Stomach (tissue), 9 donors: ENCODE measurements around the gene CALCB. TPM values are rescaled to one million over a fixed set of nuclear protein-coding genes. Genes with fewer than 3 reads are reported as not detected.

Source experiments
- DNase-seq, 2 donors: peaks; one replicate each; pipeline versions ENCODE4 v3.0.0 to v3.0.0-alpha.2; 2013 to 2019
- H3K27ac ChIP-seq, 5 donors: fragments of 200-600 bp in 4 of 5; sonication (generic) in 4 of 5; one replicate each; pipeline ENCODE4 v1.5.1; 2013 to 2019; ENCODE audit warnings: mild to moderate bottlenecking in 1 of 5, moderate library complexity in 1 of 5
- H3K27me3 ChIP-seq, 3 donors: fragments of 200-600 bp; sonication (generic); one replicate each; pipeline ENCODE4 v1.5.1; 2017 to 2019; ENCODE audit warnings: mixed run types in 1 of 3
- H3K36me3 ChIP-seq, 4 donors: fragments of 200-600 bp; sonication (generic); 1 replicate in 3 of 4; 2 replicates in 1 of 4; pipeline ENCODE4 v1.5.1; 2016 to 2019
- H3K4me1 ChIP-seq, 4 donors: fragments of 200-600 bp; sonication (generic); one replicate each; pipeline ENCODE4 v1.5.1; 2016 to 2019
- H3K4me3 ChIP-seq, 4 donors: fragments of 200-600 bp; sonication (generic) in 3 of 4; one replicate each; pipeline ENCODE4 v1.5.1; 2016 to 2019; ENCODE audit warnings: mild to moderate bottlenecking in 1 of 4
- H3K9me3 ChIP-seq, 4 donors: fragments of 200-600 bp; sonication (generic); one replicate each; pipeline ENCODE4 v1.5.1; 2016 to 2019
- EP300 ChIP-seq: sonication (generic); formaldehyde crosslinking; IDR thresholded peaks from one replicate; pipeline ENCODE4 v1.6.1; 2017; ENCODE audit warnings: antibody characterized with exemption
- POLR2A ChIP-seq, 4 donors: fragments of 450-650 bp; IDR thresholded peaks; one replicate each; pipeline ENCODE4 v1.6.1; 2016; ENCODE audit warnings: antibody characterized with exemption in 4 of 4, control low read depth in 2 of 4, mild to moderate bottlenecking in 1 of 4, moderate library complexity in 1 of 4
- POLR2AphosphoS5 ChIP-seq, 3 donors: sonication (generic); formaldehyde crosslinking; IDR thresholded peaks; one replicate each; pipeline ENCODE4 v1.6.1; 2016; ENCODE audit warnings: antibody characterized with exemption in 3 of 3
- WGBS, 5 donors: extraction: QIAGEN DNeasy Blood & Tissue Kit in 3 of 5; methylation state at CpG; one replicate each; pipeline versions ENCODE4 v1.1.5 to v1.1.7; 2013 to 2018; 5-methylcytosine and 5-hydroxymethylcytosine counted together
- intact Hi-C: fragments of 100-400 bp; cut with DNase I; formaldehyde crosslinking; loops from one replicate; pipeline ENCODE4 v1.15.1; 2023; ENCODE audit warnings: low total_unique reads
- polyA plus RNA-seq, 3 donors: library from polyadenylated mRNA; stranded (reverse); fragments of 200-250 nt; gene quantifications; one replicate each; pipeline ENCODE4 v1.2.3, GENCODE V29; 2013
- total RNA-seq, 5 donors: library from RNA; depleted of rRNA; stranded (reverse); fragments of >200 nt; gene quantifications; one replicate each; pipeline versions ENCODE4 v1.1.0 to v1.2.3, GENCODE V29; 2014 to 2016
- TF ChIP-seq, protein P1 (sequence below), 7 experiments: fragments of 450-650 bp in 4 of 7; fragments of 200-600 bp in 3 of 7; sonication (generic) in 3 of 7; IDR thresholded peaks; one replicate each; pipeline ENCODE4 v1.5.1; 2016 to 2019; ENCODE audit warnings: antibody characterized with exemption in 7 of 7, control low read depth in 2 of 7, mild to moderate bottlenecking in 1 of 7
- donor health status: healthy with polysubstance abuse.
- donor health status: Bipolar disorder and iron deficiency.
- donor health status: healthy.

CALCB gene
- total and polyA plus RNA-seq, 8 donors, result 0.12 to 0.43 TPM; not detected in 6

GRCh38 chr11:15106201-15106965 lies 33.0 kb downstream of the CALCB start:
- WGBS, 5 donors, result 71 to 85% (median 75%) methylated on average over 8 of the region's 8 CpGs
- Histone ChIP-seq H3K4me1 (no peaks in the 10 kb centered on the region), H3K9me3 (peaks cover 0 to 5% (median 0%) of the 10 kb centered on the region in 4 donors), H3K36me3 (no peaks in the 10 kb centered on the region), H3K27me3 (no peaks in the 10 kb centered on the region), H3K4me3 (no peak overlapping the region), H3K27ac (peak overlapping the region in 1 of 5 donors; percentile 33)
- intact Hi-C loops, result no loop called here
- TF ChIP-seq EP300, result no peak
- TF ChIP-seq POLR2A (IDR thresholded peaks at IDR 0.05), result no peak
- TF ChIP-seq POLR2AphosphoS5 (IDR thresholded peaks at IDR 0.05), result no peak
- TF ChIP-seq, protein P1, sequence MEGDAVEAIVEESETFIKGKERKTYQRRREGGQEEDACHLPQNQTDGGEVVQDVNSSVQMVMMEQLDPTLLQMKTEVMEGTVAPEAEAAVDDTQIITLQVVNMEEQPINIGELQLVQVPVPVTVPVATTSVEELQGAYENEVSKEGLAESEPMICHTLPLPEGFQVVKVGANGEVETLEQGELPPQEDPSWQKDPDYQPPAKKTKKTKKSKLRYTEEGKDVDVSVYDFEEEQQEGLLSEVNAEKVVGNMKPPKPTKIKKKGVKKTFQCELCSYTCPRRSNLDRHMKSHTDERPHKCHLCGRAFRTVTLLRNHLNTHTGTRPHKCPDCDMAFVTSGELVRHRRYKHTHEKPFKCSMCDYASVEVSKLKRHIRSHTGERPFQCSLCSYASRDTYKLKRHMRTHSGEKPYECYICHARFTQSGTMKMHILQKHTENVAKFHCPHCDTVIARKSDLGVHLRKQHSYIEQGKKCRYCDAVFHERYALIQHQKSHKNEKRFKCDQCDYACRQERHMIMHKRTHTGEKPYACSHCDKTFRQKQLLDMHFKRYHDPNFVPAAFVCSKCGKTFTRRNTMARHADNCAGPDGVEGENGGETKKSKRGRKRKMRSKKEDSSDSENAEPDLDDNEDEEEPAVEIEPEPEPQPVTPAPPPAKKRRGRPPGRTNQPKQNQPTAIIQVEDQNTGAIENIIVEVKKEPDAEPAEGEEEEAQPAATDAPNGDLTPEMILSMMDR (IDR thresholded peaks at IDR 0.05), result no peak
- no peak for DNase-seq

GRCh38 chr11:15107730-15108515 lies 34.5 kb downstream of the CALCB start:
- intact Hi-C loops, result no loop called here
- TF ChIP-seq POLR2A (IDR thresholded peaks at IDR 0.05) (no peak), POLR2AphosphoS5 (IDR thresholded peaks at IDR 0.05) (no peak), EP300 (no peak)
- TF ChIP-seq, protein P1 (IDR thresholded peaks at IDR 0.05), result no peak
- Histone ChIP-seq H3K27ac (peak overlapping the region in 2 of 5 donors; percentile 33 to 41), H3K36me3 (no peaks in the 10 kb centered on the region), H3K4me1 (no peaks in the 10 kb centered on the region), H3K4me3 (no peak overlapping the region), H3K9me3 (peaks cover 0 to 5% (median 0%) of the 10 kb centered on the region in 4 donors), H3K27me3 (no peaks in the 10 kb centered on the region)
- no peak for DNase-seq
- WGBS, 5 donors, result 39 to 68% (median 50%) methylated on average over 4 of the region's 4 CpGs

DNA sequence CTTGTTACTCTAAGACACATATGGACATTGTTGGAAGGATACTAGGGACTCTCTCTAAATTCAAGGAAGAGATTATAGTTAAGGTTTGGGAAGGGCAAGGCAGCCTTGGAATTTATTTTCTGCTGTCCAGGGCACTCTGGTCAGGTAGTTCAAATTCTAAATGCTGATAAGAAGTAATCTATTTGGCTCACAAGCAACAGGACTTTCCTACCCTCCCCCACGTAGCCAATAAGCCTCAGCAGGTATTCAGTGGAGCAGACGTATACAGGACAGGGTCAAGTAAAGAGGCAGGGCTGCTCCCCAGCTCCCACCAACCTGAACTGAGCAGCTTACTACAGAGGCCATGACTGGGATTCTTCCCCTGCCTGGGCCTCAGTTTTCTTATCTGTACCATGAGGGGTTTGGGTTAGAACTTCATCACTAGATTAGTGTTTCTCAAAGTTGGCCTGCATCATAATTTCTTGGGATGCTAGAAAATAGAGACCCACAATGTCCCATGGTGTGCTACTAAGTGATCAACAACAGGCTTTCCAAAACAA lies 35.3 kb downstream of the CALCB start:
- H3K4me3 ChIP-seq, result no peak overlapping the region
- intact Hi-C loops, result no loop called here
- H3K4me1 ChIP-seq, result peaks cover 0 to 3% (median under 1%) of the 10 kb centered on the region in 4 donors
- no peaks in the 10 kb centered on the region for H3K27me3 ChIP-seq
- H3K27ac ChIP-seq, result no peak overlapping the region
- DNase-seq, result no peak
- TF ChIP-seq, protein P1 (IDR thresholded peaks at IDR 0.05), result no peak
- TF ChIP-seq POLR2A (IDR thresholded peaks at IDR 0.05), result no peak
- no peak for TF ChIP-seq EP300
- no peak for TF ChIP-seq POLR2AphosphoS5 (IDR thresholded peaks at IDR 0.05)
- WGBS, 5 donors, result 31 to 74% (median 46%) methylated on average over 2 of the region's 2 CpGs
- no peaks in the 10 kb centered on the region for H3K36me3 ChIP-seq
- peaks cover 0 to 5% (median 0%) of the 10 kb centered on the region in 4 donors for H3K9me3 ChIP-seq

GRCh38 chr11:15109602-15110001 lies 36.2 kb downstream of the CALCB start:
- H3K27ac ChIP-seq, result no peak overlapping the region
- intact Hi-C loops, result no loop called here
- H3K9me3 ChIP-seq, result no peaks in the 10 kb centered on the region
- WGBS, 5 donors, result 58 to 80% (median 66%) methylated on average over 2 of the region's 2 CpGs
- peaks cover 0 to 13% (median 8%) of the 10 kb centered on the region in 4 donors for H3K4me1 ChIP-seq
- no peak for DNase-seq
- TF ChIP-seq, protein P1 (IDR thresholded peaks at IDR 0.05), result no peak
- no peak for TF ChIP-seq POLR2A (IDR thresholded peaks at IDR 0.05)
- no peak for TF ChIP-seq POLR2AphosphoS5 (IDR thresholded peaks at IDR 0.05)
- no peak for TF ChIP-seq EP300
- peaks cover 0 to 5% (median 3%) of the 10 kb centered on the region in 3 donors for H3K27me3 ChIP-seq
- H3K36me3 ChIP-seq, result no peaks in the 10 kb centered on the region
- H3K4me3 ChIP-seq, result no peak overlapping the region
